ENCODE measurements around the gene LCORL. TPM values are rescaled to one million over a fixed set of nuclear protein-coding genes. Genes with fewer than 3 reads are reported as not detected.

Gene LCORL
- polyA plus RNA-seq, 2 of the 4 experiments (the other 2 are of a cell fraction), result 6.4 to 9.7 TPM

GRCh38 chr4:18021470-18021719, 160 bp downstream of the LCORL start:
- 5% methylated on average over 14 of the region's 34 CpGs for WGBS (ENCODE audit: missing lambda C conversion rate)
- Histone ChIP-seq H3K4me2 (peak overlapping the region; percentile 94), H3K9me3 (no peaks in the 10 kb centered on the region), H3K27ac (peak overlapping the region; percentile 90 to 95), H3K4me3 (peak overlapping the region; percentile 92), H3K4me1 (peaks cover 7% of the 10 kb centered on the region; the same call in 1 of the 3 replicates)
- CTCF ChIA-PET, result no interaction called here
- ATAC-seq (peak; percentile 11 to 31; a peak in 5 of 6 replicates), DNase-seq (ENCODE audit: low read depth in 1 of 2, low spot score in 1 of 2) (no peak), FAIRE-seq (no peak)
- POLR2A ChIA-PET, result interaction anchor here (1.2 kb wide), 1 partner anchor 211 kb away, joined by 3 read pairs; the partner anchor contains the start of genes DCAF16 and NCAPG
- TF ChIP-seq USF2 (IDR thresholded peaks at IDR 0.05), result no peak
- peak; percentile 32; the same call in 1 of the 2 replicates for TF ChIP-seq PHF8 (IDR thresholded peaks at IDR 0.05; ENCODE audit: borderline replicate concordance, low read depth)
- no peak for TF ChIP-seq KDM1A (IDR thresholded peaks at IDR 0.05; ENCODE audit: low read depth)
- no peak for TF ChIP-seq CBX8 (IDR thresholded peaks at IDR 0.05)
- no peak for TF ChIP-seq EHMT2 (IDR thresholded peaks at IDR 0.05; ENCODE audit: low read depth)
- no peak for TF ChIP-seq MAFK (IDR thresholded peaks at IDR 0.05; ENCODE audit: partially characterized antibody)

- WGBS (ENCODE audit: missing lambda C conversion rate), result 2% methylated on average over 9 of the region's 90 CpGs
- no peak for FAIRE-seq
- no peaks in the 10 kb centered on the region for H3K9me3 ChIP-seq
- H3K4me1 ChIP-seq, result peaks cover 7% of the 10 kb centered on the region; the same call in 1 of the 3 replicates
- H3K27ac ChIP-seq, result peak overlapping the region; percentile 90 to 95
- peak overlapping the region; percentile 92 for H3K4me3 ChIP-seq
- peak overlapping the region; percentile 94 for H3K4me2 ChIP-seq
- peak; percentile 55 to 60 for ATAC-seq
- no peak for TF ChIP-seq TP53 (CRISPR knock-in tag; IDR thresholded peaks at IDR 0.05)
- TF ChIP-seq USF2 (IDR thresholded peaks at IDR 0.05), result peak; percentile 28; the same call in 1 of the 2 replicates
- CTCF ChIA-PET, result interaction anchor here (0.5 kb wide), 1 partner anchor 194 kb away, joined by 4 read pairs; no protein-coding TSS in a partner anchor
- POLR2A ChIA-PET, result no interaction called here
- DNase-seq (ENCODE audit: low read depth in 1 of 2, low spot score in 1 of 2), result peak; percentile 44 to 81
Observed at GRCh38 chr4:18020671-18021469, 685 bp downstream of the LCORL start.

- H3K4me2 ChIP-seq, result peak overlapping the region; percentile 94
- ChIA-PET POLR2A (interaction anchor here (0.6 kb wide), 1 partner anchor 9 kb away, joined by 7 read pairs; no protein-coding TSS in a partner anchor), CTCF (no interaction called here)
- no peak for FAIRE-seq
- DNase-seq (ENCODE audit: low read depth in 1 of 2, low spot score in 1 of 2), result no peak
- TF ChIP-seq GATA3 (IDR thresholded peaks at IDR 0.05; ENCODE audit: borderline replicate concordance) (no peak), USF2 (IDR thresholded peaks at IDR 0.05) (no peak), CBX2 (IDR thresholded peaks at IDR 0.05; ENCODE audit: borderline replicate concordance, low read depth) (no peak)
- peaks cover 7% of the 10 kb centered on the region; the same call in 1 of the 3 replicates for H3K4me1 ChIP-seq
- H3K27ac ChIP-seq, result peak overlapping the region; percentile 90 to 95
- H3K9me3 ChIP-seq, result no peaks in the 10 kb centered on the region
- peak overlapping the region; percentile 92 for H3K4me3 ChIP-seq
- WGBS (ENCODE audit: missing lambda C conversion rate), result 17% methylated on average over 16 of the region's 16 CpGs
- no peak for ATAC-seq
Observed at GRCh38 chr4:18020145-18020670, 1.3 kb downstream of the LCORL start.

GRCh38 chr4:18014269-18014668, 7.3 kb downstream of the LCORL start:
- POLR2A ChIA-PET, result no interaction called here
- no peak overlapping the region for H3K4me3 ChIP-seq
- ATAC-seq (no peak), FAIRE-seq (no peak), DNase-seq (ENCODE audit: low read depth in 1 of 2, low spot score in 1 of 2) (no peak)
- TF ChIP-seq BHLHE40 (IDR thresholded peaks at IDR 0.05; ENCODE audit: low read depth, low read length) (no peak), HES2 (IDR thresholded peaks at IDR 0.05) (no peak), JUN (IDR thresholded peaks at IDR 0.05) (no peak), CEBPB (IDR thresholded peaks at IDR 0.05) (no peak), POLR2AphosphoS2 (conservative IDR thresholded peaks at IDR 0.05; ENCODE audit: low read length) (no peak), HOXB13 (CRISPR knock-in tag; IDR thresholded peaks at IDR 0.05; ENCODE audit: low read depth) (no peak), RNF2 (IDR thresholded peaks at IDR 0.05; ENCODE audit: borderline replicate concordance, low read depth) (no peak), HMGXB4 (CRISPR knock-in tag; IDR thresholded peaks at IDR 0.05; ENCODE audit: borderline replicate concordance) (no peak), CBX8 (IDR thresholded peaks at IDR 0.05) (no peak), SMC3 (IDR thresholded peaks at IDR 0.05) (no peak), HDAC2 (IDR thresholded peaks at IDR 0.05) (no peak), MAFK (IDR thresholded peaks at IDR 0.05; ENCODE audit: partially characterized antibody) (no peak), GATA3 (IDR thresholded peaks at IDR 0.05; ENCODE audit: borderline replicate concordance) (no peak), MAX (IDR thresholded peaks at IDR 0.05) (no peak)
- CTCF ChIA-PET, result no interaction called here
- no peak overlapping the region for H3K27ac ChIP-seq
- no peaks in the 10 kb centered on the region for H3K4me1 ChIP-seq
- 82% methylated on average over 1 of the region's 1 CpG for WGBS (ENCODE audit: missing lambda C conversion rate)
- no peaks in the 10 kb centered on the region for H3K9me3 ChIP-seq
- no peak overlapping the region for H3K4me2 ChIP-seq

Data from A549 (cell line).